ENCODE results near the gene BNC2.

Gene BNC2

DNA sequence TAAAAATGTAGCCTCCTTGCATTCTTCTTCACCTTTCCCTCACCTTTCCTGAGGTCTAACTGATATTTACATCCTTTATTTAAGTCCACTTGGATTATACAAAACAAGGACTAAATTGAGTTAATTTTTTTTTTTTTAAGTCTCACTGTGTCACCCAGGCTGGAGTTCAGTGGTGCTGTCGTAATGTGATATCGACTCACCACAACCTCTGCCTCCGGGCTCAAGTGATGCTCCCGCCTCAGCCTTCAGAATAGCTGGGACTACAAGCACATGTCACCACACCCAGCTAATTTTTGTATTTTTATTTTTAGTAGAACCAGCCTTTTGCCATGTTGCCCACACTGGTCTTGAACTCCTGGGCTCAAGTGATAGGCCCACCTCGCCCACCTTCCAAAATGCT is 195.3 kb downstream of the BNC2 start:
- DNase-seq (ENCODE audit: low spot score): no peak

DNA sequence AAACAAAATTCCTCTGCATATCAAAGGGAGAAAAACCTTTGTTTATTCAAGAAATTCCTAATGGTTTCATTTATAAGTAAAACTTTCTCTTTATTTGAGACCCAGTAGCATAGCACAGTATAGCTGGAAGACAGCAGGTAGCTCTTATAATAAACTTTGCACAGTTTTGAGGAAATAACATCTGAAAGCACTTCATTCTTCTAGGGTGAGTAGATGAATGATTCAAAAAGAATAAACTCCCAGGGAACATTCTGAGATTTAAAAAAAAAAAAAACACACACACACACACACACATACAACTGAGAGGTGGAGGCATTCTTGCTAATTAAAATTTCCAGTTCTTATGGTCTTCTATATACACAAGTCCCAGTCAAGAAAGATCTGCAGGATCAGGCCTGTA is 197.3 kb downstream of the BNC2 start:
- no peak for DNase-seq (ENCODE audit: low spot score)

DNA sequence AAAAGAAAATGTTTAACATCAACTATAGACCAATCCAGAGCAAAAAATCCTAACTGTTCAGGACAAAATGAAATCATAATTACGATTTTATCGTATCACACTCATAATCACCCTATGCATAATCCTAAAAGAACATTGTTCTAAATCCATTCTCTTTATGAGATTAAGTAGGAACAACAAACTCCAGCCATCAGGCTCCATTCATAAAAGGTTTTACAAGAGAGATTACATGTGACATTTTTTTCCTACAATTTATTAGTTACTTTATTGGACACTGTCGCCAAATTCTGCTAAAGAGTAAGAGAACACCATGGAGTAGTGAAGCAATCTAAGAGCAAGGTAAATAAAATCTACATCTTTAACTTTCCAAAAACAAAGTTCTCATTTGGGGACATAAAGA is 198.0 kb downstream of the BNC2 start:
- no peak for DNase-seq (ENCODE audit: low spot score)

DNA sequence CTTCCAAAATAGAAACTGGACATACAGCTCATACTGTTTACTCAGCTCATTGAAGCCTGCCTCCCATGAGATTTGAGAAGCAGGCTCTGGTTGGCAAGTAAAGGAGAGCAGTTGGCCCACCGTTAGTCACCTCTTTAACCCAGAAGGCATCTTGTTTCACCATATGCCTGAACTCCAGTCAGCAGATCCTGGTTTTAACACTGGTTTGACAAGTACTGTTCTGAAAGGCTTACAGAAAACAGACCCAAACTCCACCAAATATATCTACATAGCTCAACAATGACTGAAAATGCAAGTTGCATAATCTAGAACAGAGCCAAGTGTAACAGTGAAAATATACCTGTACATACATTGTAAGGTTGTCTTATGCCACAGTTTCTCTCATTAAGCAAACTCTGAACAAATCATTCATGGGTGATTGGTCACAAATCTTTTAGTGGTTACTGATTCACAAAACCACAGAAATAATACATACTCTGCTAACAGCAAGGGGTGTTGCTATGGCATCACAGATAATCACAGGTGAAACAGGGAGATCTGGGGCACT is 198.8 kb downstream of the BNC2 start:
- DNase-seq (ENCODE audit: low spot score): no peak

DNA sequence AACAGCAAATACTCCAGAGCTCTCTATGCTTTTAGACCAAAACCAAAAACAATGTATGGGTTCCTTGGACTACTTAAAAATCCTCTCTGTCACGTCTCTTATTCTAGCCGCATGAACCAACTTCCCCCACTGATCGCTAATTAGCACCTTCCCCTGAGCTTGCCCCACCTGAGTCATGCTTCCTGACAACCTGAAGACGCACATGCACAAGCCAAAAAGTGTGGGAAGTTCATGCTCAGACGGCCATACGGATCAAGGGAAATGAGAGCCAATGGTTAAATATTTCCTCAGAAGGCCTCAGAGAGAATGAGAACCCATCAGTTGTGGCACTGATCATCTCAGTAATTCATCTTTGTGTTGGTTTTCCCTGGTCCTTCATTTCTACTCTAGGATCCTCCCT is 199.7 kb downstream of the BNC2 start:
- DNase-seq (ENCODE audit: low spot score): no peak

DNA sequence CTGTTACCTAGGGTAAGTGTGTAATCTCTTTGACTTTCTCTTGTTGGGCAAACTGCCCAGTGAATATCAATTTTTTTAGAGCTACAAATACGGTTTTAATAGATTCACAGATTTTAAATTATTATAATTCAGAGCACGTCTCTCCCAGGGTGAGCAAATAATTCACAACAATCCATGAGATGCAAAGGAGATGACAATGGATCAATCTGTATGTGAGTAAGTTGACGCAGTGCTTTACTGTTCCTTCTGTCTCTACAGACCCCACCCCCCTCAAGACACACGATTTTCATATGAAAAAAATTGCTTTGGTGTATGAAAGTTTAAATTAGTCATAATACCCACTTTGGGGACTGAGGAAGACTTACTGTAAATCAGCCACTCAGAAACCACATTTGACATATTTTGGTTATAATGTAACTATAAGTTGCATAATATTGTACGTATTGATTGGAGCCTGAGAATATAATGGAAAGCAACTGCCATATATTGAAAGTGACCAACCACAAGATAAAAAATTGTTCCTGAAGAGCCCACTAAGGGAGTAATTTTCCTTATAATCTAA is 201.7 kb downstream of the BNC2 start:
- no peak for DNase-seq (ENCODE audit: low spot score)

DNA sequence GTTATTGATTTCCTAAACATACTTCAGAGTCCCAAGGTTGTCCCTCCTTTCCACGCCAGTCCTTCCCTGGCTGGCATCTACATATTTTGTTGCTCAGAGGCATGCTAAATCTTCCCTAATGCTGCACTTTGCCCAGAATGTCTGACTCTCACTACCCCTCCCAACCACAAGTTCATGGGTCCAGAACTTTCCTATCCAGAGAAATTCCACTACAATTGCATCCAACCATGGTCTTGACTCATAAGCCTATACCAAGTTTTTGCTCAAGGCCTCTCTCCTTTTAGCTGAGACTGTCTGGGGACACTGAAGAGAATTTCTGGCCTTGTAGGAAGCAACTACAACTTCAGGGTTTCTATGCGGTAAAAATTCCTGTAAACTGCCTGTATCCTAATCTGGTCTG is 206.3 kb downstream of the BNC2 start:
- no peak for DNase-seq (ENCODE audit: low spot score)

DNA sequence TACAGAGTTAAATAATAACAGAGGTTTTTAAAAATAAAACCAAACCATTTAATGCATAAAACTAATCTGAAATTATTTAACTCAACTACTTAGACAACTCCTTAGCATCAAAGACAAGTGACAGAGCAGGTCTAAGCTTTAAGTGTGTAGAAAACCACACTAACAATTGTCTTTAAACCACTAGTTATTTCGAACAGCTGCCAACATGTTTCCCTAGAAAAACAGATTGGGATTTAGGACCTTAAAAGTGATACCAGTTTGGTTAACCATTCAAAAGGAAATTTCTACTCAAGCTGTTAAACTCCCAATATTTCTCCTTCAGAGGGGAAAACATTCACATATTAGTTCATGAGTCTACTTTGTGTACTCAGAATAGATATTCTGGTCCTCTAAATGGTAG is 208.7 kb downstream of the BNC2 start:
- no peak for DNase-seq (ENCODE audit: low spot score)

DNA sequence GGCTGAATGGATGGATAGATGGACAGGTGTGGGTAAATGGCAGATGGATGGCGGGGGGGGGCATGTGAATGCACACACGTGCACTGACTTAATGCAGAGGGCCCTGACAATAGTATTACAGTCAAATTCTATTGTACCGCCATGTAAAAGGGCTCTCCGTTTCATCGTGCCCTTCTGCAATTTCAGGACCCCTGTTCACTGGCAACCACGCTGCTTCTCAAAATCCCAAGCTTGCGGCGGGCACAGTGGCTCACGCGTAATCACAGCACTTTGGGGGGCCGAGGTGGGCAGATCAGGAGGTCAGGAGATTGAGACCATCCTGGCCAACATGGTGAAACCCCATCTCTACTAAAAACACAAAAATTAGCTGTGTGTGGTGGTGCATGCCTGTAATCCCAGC is 211.4 kb downstream of the BNC2 start:
- DNase-seq (ENCODE audit: low spot score): no peak

DNA sequence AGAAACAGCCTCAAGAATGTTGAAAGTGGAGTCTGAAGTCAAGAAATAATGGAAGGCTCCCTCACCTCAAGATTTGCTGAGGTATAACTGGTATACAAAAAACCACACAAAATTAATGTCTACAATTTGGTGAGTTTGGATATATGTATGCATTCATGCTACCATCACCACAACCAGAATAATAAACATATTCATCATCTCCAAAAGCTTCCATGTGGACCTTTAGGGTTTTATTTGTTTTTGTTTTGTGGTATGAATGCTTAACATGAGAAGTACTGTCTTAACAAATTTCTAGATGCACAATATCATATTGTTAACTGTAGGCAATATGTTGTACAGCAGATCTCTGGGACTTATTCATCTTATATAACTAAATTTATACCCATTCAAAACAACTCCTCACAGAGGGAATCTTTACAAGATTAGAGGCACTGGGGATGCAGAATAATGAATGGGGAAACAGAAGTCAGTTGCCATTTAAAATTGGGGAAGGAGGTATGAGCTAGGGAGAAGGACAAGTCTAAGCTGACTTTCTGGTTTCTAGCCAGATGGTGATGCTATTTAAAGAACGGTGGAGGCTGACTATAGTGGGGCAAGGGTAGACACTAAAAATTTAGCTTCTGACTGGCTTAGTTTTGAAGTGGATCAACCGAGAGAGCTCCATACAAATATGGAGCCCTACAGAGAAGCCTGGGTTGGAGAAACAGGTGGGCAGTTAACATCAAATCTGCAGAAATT is 213.9 kb downstream of the BNC2 start:
- no peak for DNase-seq (ENCODE audit: low spot score)

DNA sequence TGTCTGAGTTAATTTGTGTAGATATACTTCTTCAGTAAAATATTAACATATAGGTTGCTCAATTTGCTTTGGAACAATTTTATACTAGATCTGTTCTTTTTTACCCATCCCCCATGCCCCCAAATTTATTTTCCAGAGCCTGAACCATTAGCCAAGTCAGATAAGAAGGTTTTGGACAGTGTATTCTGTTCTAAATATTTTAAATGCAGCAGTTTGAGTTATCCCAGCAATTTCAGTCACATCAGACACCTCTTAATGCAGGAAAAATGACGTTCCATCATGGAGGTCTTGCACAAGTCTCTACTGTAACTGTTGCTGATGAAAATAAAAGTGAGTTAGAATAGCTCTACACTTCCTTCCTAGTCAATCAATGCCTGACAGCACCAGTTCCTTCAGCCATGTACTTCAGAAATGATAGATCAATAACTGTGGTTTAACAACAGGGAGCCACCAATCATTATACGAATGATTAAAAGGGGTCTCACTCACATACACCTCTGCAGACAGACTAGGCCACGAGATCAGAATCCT is 215.8 kb downstream of the BNC2 start:
- no peak for DNase-seq (ENCODE audit: low spot score)

DNA sequence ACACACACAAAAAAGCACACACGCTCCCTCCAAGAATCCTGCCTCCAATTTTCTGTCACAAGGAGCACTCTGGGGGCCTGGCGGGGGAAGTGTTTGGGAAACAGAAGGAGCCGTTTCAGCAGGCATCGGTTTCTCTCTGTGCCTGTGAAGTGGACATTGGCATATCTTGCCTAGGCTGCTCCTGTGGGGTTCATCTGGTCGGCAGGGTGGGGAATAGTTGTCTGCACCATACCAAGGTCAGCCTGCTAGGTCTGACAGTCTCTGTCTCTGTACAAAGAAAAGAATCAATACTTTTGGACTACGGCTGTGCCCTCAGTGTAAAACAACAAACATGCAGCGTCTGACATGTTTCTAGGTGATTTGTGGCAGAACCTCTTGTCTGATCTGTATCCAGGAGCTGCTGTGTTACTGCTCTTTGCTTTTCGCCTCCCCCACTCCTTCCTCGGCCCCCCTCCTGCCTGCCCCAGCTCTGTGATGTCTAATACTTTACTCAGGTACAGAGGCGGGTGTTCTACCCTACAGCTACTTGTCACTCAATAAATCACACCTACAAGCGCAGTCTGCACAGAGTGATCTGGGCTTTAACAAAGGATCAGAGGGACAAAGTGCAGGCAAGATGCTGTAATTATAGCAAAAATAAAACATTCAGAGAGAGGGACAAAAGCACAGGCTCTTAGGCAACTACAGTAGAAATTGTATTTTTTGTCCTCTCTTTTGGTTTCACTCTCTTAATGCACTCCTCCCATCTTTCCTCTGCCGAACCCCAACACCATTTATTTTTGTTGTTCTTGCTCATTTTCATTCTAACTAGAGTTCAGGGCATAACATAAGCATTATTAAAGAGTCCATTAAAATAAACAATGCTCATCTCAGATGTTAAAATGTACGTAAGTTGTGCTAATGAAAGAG is 216.7 kb downstream of the BNC2 start:
- no peak for DNase-seq (ENCODE audit: low spot score)

DNA sequence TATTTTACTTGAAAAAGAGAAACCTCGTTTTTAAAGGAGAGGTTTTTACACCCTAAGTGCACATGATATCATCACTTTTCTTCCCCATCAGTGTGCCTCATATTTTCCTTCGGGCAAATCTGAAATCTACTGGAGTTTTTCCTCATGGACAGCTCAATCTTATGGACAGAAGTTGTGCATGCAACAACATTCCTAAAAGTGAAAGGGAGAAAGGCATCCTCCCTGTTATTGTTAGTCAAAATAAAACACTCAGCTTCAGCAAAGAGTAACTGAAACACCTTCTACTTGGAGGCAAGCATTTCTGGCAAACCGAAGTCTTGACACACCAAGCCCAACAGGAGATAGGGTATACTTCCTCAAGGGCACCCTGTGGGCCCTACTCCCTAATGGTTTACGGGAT is 217.9 kb downstream of the BNC2 start:
- no peak for DNase-seq (ENCODE audit: low spot score)

DNA sequence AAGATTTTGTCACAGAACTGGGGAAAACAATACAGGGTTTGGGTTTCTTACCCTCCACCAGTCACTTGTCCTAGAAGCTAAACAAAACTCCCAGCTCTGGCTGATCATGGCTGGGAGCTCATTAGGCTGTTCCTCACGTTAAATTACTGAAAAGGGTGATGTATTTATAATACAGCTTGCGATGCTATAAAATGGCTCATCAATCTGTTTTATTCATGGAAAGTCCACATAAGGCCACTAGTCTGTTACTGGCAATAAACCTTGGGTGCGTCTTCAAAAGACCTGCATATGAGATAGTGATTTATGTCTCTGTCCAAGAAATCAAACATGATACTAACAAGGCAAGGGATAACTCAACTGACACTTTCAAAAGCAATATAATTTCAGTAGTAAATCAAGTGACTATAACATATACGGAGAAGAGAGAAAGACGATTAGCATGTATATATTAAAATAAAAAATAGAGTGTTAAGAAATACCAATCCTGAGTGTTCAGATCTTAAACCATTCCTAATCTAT is 219.0 kb downstream of the BNC2 start:
- DNase-seq (ENCODE audit: low spot score): no peak

DNA sequence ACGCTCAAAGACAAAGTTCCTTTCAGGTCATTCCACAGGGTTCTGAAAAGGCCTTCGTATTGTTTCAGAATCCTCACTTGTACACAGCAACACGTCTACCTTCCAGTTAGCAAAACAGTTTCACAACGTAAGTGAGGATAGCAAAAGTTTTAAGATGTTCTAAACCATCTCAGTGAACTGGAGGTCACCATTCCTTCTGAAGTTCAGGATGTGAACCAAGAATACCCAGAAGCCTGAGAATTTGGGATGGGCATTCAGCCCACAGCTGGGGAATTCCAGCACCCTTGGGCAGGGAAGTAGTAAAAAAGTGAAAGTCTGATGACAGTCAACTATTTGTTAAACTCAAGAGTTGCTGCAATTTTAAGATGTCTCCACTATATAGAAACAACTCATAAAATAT is 224.5 kb downstream of the BNC2 start:
- no peak for DNase-seq (ENCODE audit: low spot score)

DNA sequence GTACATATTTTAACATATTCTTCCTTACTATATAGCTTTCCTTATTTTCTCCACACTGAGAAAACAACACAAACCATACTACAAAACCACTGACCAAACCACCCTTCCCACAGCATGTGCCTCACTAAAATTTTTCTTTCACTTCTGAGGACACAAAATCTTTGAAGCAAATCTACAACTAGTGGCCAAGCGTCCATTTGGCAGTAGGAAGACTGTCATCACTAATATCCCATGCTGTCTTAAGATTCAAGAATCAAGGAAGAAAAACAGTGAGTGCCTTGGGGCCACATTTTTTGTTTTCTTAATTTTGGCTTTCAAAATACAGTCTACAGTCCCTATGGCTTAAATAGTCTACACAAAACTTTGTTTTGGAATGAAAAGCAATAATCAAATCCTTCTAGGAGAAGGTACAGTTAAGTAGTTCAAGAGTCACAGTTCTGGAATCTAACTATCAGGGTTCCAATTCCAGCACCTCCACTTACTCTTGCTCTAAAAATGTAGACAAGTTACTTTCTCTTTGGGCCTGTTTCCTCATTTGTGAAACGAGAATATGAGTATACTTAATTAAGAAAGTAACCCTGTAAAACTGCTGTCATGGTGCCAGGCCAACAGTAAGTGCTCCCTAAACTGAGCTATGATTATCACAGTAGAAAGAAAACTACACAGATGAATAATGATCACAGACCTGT is 227.9 kb downstream of the BNC2 start:
- no peak for DNase-seq (ENCODE audit: low spot score)

DNA sequence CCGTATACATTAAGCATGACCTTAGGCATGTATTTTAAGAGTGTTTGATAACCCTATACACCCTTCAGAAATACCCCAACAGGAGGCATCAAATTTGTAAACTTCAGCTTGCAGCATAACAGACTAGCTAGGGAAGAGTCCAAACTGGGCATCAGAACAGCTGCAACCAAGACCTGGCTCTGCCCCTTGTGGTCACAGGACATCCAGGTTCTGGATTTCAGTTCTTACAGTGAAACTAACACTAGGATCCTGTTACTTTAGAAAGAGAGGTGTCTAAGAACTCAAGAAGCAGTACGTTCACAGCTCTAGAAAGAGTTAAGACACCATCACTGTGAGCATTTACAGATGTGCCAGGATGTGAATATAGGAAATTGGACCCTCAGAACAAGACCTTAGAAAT is 229.8 kb downstream of the BNC2 start:
- DNase-seq (ENCODE audit: low spot score): no peak

DNA sequence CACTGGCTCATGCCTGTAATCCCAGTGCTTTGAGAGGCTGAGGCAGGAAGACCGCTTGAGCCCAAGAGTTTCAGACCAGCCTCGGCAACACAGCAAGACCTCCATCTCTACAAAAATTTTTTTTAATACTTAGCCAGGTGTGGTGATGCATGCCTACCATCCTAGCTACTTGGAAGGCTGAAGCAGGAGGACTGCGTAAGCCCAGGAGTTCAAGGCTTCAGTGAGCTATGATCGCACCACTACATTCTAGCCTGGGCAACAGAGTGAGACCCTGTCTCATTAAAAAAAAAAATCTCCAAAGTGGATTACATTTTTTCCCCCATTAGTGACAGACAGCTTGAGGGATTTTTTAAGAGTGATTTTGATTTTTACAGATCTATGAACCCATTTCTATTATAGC is 230.8 kb downstream of the BNC2 start:
- no peak for DNase-seq (ENCODE audit: low spot score)

DNA sequence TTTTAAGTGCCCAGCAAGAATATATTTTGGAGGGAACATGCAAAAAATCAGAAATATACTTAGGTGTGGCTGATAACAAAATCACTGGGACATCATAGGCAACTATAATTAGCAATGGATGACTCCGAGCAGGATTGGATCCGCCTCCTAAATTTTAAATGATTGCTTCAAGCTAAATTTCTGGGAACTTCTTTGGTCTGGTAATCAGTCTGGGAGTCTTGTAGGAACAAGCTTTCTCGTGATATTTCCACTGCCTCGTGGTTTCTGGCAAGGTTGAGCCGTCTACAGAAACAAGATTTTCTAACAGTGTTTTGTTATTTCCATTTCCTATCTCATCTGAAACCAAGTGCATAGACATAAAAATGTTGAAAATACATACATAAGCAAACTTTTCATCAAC is 232.6 kb downstream of the BNC2 start:
- no peak for DNase-seq (ENCODE audit: low spot score)

DNA sequence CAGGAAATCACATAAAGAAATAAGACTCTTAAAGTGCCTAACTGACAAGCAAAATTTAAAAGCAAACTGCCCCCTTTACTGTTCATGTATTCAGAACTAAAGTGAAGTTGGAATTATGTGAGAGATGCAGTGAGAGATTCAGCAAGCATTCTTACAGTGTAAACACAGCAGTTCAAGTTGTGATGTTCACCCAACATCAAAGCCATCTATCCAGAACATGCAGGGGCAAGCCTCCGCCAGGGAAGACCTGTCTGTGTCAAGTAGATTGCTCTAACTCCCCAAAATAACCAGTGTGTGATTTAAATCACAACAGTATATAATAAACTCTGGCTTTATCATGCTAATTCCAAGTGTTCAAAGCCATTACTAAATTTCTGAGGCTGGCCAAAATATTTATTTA is 233.3 kb downstream of the BNC2 start:
- DNase-seq (ENCODE audit: low spot score): no peak

DNA sequence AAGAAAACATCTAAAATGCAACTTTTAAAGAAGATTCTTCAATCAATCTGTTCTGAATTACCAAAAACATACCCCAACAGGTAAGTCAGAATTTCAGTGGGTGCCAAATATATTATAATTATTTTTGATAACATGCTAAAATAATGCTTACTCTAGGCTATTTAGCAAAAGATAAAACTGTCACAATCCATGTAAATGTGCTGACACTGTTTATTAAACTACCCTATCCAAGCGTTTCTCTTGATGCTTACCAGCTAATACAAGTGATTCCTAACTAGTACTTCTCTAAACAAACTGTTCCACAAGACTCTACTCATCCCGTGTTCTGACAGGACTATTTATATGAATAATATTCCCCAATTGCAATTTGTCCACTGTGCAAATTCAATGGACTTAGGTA is 236.7 kb downstream of the BNC2 start:
- no peak for DNase-seq (ENCODE audit: low spot score)

DNA sequence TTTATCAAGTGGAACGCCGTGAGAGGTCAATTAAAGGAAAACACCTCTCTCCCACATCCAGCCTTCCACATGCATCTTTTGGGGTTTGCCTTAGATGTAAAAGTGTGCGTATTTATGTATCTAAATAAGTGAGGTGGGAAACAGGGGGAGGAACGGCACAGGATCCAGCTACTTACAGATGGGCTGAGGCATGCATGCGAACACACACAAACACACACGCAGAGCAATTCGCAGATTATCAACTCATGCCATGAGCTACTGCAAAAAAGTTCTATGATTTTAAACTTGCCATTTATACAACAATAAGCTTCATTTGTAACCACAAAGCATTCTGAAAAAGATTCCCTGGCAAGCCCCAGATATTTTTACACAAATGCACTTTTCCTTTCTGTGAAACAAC is 242.1 kb downstream of the BNC2 start:
- DNase-seq (ENCODE audit: low spot score): no peak

All from hematopoietic multipotent progenitor cell treated with erythropoietin and hydrocortisone succinate and interleukin-3 and kit ligand, for 17 days (in vitro differentiated cells).